HG03045 (cell line): ENCODE measurements around the gene AGAP3.

Experiments
- ATAC-seq: cut with Tn5 transposase; IDR thresholded peaks from one replicate; pipeline ENCODE4 v1.9.1; 2021; ENCODE audit warnings: mild to moderate bottlenecking, moderate library complexity; ENCODE audit not compliant: unreplicated experiment

AGAP3 gene

DNA sequence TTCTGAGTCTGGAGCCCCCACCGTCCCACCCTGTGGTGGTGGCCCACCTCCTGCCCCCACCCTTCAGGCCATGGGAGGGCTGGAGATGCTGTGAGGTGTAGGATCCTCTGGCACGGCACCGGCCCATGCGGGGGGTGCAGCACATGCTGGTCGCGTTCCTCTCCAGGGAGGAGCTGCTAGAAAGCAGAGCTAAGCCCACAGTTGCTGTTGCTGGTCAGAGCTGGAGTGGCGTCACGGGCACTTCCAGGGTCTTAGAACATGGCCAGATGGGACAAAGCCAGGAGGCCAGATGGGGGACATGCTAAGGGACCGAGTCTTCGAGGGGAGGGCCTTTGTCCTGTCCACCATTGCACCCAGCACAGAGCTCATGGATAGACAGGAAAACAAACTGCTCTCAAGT lies 21.6 kb downstream of the AGAP3 start:
- no peak for ATAC-seq

DNA sequence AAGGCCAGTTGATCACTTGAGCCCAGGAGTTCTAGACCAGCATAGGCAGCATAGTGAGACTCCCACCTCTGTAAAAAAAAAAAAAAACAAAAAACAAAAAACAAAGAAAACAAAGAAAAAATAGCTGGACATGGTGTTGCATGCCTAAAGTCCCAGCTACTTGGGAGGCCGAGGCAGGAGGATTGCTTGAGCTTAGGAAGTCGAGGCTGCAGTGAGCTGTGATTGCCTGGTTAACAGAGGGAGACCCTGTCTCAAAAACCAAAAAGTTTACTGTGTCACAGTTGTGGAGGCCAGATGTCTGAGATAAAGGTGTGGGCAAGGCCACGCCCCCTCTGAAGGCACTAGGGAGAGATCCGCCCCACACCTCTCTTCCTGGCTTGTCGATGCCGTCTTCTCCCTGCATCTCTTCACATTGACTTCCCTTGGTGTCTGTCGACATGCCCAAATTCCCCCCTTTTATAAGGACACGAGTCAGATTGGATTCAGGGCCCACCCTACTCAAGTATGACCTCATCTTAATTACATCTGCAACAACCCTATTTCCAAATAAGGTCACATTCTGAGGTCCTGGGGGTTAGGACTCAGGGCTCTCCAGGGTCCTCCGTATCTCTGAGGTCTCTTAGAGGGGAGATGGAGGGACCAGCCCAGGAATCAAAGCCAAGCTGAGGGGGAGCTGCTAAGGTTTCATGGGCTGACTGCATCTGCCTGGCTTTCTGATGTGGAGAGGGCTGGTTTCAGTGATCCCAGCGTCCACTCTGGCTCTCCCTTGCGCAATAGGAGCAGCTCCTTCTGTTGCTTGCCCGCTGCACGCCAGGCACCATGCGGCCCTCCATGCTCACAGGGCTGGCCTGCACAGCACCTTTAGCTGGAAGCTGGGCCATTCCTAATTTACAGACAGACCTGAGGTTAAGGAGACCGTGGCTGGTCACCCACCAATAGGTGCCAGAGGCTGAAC lies 23.1 kb downstream of the AGAP3 start:
- ATAC-seq: no peak

DNA sequence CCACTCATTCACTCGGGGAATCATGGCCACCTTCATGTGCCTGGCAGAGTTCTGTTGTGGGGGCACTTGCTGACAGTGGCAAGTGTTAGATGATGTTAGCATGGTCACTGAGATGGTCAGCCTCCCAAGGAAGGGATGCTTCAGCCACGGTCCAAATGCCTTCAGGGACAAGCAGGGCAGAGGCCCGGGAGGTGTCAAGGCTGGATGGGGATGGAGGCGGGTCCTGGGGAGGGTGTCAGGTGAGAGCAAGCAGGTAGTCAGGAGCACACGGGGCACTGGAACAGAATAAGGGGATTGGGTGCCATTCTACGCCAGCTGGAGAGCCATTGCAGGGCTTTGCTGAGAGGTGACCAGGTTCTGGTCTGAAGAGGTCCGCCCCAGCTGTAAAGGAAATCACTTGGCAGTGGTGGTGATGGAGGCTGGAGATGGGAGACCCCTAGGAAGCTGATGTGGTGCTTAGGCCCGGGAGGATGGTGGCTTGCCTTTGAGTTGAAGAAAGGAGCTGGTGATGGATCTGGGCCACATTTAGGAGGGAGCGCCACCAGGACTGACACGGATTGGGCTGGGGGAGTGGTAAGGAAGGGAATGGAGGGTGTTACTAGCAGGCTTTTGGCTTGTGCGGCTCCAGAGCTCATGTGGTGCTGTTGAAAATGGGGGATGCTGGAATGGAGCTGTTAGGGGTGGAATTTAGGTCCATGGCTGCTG lies 24.1 kb downstream of the AGAP3 start:
- ATAC-seq: no peak

DNA sequence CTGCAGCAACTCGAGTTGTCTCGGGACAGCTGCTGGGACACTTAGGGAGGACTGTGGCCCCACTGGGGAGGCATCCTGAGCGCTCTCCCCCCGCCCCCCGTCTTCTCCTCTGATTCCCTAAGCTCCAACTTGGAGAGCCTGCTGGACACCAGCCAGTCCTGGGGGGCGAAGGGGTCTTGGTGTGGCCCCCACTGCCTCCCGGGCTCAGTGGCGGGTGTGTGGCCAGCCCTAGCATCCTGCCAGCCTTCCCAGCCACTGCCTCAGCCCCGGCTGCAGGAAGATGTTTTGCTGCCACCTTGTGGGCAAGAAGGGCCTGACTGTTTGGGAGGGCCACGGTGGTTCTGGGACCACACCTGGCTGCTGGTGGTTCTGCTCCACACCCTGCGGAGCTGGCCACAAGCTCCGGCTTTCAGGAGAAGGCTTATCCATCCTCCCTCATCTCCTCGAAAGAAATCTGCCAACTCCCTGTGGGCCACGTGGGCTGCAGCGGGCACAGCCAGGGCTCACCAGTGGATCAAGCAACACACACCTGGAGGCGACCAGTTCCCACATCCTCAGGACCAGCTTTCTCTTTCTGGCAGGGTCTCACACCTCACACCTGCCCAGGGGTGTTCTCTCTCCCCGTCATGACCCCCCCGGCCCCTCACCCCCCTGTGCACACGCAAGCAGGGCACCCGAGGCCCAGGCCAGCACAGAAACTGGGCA lies 24.8 kb downstream of the AGAP3 start:
- peak; percentile 77 for ATAC-seq

DNA sequence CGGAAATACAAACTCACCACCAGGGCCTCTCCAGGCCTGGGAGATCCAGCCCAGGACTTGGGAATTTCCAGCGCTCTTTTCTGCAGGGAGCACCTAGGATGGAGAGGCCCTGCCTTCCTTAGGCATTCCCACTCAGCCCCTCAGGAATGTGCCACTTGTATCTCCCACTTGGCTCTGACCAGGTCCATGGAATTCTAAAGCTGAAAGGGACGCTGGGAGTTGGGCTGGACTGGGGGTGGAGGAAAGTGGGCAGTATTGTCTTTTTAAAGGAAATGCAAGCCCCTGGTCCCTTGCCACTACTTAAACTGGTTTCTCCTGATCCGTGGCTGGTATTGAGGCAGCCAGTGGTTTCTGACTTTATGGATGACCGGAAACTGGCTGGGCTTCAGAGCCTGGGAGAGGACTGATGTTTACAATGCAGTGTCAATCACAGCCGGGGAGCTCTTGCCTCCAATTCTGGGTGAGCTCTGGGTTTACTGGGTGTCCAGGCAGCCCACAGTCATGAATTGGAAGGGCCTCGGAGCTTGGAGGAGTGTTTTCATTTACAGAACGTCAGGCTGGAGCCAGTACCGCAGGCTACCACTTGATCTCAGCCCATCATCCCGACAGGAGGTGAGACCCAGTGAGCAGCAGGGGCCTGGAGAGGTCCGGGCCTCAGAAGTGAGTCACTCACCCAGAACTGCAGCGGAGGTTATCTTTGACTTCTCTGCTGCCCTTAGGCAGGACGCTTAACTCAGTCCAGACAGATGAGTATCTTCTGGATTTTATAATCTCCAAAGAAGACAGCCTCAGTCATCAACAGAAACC lies 27.3 kb downstream of the AGAP3 start:
- ATAC-seq: no peak

DNA sequence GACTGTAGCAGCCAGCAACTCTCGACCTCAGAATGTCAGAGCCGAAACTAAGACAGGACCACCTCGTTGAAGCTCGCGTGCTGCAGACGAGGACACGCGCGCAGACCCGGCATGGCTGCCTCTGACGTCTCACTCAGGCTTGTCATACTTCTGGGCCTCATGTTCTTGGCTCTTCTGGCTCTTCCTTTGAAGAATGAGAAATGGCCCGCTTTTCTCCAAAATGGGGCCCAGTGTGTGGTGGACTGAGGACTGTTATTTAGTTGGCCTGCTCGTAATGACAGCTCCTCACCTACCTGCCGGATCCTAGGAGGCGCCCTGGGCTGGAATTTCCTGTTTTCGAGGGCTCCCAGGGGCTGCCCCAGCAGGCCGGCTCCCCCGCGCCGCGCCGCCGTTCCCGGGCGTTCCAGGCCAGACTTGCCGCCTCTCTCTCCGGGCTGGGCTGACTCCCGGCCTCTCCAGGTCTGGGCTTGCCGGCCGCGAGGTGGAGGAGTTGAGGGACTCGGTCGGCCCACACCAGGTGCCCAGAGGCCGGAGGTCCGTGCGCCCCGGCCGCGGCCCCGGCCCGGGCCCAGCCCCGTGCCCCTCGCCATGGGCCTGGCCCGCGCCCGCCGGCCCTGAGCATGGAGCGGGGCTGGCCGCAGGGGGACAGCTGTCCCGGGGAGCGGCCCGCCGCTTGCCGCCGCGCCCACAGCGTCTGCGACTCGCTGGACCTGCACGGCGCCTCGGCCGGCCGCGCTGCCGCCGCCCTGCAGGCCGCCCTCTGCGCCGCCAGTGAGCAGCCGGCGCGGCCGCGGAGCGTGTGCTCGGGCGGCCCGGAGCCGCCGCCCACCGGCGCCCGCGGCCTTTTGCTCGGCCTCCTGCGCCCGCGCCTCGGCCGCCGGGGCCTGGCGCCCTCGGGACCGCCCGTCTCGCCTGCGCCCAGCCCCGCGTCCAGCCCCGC lies 28.1 kb downstream of the AGAP3 start:
- ATAC-seq: no peak

DNA sequence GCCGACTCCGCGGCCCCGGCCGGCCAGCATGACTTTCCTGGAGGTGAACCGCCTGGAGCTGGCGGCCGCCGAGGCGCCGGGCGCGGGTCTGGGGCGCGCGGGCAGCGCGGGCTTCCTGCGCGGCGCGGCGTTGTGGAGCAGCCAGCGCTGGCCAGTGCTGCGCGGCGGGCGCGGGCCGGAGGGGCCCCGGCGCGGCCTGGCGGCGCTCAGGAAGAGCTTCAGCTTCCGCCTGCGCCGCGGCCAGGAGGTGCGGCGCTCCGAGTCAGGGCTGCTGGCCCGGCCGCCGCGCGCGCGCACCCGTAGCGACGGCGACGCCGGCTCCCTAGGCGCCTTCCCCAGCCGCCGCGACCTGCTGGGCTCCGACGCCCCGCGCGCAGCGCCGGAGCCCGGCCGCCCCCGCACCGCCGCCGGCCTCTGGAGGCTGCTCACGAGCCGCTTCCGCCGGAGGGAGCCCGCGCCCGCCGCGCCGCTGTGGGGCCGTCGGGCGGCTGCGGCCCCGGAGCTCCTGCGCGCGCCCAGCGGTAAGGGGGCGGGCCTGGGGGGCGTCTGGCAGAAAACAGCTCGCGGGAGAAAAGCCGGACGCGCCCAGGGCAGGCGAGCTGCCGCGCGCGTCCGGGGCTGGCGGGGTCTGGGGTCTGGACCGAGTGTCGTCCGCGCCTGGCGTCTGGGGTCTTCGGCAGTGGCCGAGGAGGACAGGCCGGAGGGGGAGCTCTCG lies 29.0 kb downstream of the AGAP3 start:
- ATAC-seq: no peak

DNA sequence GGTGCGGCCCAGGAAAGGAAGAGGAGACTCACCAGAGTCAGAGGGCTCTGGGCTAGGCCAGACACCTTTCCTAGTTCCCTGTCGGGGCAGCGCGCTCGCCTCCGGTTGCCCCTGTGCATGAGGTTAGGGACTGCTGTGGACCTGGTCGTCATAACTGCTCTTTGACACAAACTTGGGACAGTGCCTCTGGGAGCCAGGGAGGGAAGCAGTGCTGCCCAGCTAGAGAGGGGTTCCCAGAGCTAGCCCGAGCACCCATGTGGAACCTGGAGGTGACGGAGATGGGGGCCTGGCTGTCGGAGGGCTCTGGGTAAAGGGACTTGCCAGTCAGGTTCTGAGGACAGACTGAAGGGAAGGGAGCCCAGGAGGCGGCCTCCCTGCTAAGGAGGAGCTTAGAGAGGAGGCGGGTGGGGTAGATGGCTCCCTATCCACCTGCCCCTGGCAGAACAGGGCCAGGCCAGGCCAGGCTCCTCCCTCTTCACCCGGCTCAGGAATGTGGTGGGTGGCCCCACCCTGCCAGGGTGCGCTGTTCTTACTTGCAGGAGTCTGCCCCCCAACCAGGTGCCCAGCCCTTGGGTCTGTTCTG lies 29.7 kb downstream of the AGAP3 start:
- no peak for ATAC-seq

DNA sequence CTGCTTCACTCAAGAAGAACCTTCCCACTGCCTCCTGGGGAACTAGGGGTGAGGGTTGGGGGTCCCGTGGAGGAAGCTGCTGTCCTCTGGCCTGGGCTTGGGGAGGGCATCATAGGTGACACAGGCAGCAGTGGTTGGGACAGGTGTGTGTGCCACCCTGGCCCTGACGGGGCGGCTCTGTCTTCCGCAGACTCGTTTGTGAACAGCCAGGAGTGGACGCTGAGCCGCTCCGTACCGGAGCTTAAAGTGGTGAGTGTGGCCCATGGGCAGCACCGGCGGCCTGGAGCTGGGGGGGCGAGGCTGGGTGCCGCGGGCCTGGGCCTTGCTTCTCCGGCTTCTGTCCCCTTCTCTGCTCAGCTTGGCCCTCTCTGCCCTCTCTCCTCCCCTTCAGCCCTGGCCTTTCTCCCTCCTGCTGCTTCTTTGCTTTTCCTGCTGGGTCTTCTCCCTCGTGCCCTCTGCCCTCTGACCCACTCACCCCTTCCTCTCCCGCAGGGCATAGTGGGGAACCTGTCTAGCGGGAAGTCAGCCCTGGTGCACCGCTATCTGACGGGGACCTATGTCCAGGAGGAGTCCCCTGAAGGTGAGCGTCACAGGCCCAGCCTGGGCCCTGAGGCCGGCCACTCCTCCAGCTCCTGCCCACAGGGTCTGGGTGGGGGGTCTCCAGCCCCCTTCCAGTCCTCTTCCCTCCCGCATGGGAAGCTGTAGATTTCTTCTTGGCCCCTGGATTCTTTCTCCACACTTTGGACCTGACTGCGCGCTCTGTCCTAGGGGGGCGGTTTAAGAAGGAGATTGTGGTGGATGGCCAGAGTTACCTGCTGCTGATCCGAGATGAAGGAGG lies 30.5 kb downstream of the AGAP3 start:
- no peak for ATAC-seq

DNA sequence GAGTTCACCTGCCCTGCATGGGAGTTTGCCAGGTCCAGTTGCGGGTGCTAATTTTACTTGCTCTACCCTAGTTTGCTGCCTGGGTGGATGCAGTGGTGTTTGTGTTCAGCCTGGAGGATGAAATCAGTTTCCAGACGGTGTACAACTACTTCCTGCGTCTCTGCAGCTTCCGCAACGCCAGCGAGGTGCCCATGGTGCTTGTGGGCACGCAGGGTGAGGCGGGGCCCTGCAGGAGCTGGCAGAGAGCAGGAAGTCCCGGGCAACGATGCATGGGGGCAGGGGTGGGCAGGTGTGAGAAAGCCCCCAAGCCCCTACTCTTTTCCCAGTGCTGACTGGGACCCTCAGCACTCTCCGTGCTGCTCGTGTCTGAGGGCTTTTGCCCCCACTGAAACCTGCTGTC lies 31.3 kb downstream of the AGAP3 start:
- no peak for ATAC-seq

DNA sequence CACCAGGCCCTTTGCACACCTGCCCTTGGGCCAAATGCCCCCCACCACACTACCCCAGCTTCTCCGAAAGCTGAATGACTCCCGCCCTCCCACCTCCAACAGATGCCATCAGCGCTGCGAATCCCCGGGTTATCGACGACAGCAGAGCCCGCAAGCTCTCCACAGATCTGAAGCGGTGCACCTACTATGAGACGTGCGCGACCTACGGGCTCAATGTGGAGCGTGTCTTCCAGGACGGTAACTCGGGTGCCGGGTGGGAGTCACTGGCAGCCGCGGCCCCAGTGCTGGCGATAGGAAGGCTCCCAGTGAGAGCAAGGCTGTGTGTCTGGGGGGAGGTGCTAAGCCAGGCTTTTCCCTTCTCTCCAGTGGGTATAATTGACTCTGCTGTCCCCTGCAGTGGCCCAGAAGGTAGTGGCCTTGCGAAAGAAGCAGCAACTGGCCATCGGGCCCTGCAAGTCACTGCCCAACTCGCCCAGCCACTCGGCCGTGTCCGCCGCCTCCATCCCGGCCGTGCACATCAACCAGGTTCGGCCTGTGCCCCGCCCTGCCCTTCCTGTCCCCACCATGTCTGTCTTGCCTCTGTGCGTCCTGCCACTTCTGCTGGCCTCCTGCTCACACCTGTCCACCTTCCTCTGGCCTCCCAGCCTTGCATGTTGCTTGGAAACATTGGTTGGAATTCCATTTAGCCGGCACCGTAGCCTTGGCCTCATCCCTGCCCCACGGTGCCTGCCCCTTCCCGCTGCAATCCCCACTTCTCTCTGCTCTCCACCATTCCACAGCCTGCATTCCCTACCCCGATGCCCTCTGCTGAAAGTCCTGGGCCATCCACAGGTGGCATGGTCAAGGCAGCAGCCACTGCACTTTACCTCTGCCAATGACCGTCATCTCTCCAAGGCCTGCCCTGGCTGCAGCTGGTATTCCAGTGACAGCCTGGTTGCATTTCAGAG lies 32.1 kb downstream of the AGAP3 start:
- no peak for ATAC-seq

DNA sequence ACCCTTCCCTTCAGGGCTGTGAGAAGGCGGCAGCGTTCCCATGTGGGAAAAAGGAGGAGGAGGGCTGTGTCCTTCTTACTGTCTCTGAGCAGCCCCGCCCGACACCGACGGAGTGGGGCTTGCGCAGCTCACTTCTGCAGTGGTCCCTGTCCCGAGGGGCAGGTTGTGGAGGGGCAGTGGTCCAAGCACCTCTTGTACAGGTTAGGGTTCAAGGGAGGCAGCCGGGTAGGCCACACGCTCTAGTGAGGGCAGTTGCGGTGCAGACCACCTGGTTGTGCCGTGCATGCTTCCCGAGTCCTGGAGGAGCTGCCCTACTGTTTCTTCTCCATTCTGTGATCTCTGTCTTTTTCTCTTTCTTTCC lies 32.8 kb downstream of the AGAP3 start:
- ATAC-seq: no peak

DNA sequence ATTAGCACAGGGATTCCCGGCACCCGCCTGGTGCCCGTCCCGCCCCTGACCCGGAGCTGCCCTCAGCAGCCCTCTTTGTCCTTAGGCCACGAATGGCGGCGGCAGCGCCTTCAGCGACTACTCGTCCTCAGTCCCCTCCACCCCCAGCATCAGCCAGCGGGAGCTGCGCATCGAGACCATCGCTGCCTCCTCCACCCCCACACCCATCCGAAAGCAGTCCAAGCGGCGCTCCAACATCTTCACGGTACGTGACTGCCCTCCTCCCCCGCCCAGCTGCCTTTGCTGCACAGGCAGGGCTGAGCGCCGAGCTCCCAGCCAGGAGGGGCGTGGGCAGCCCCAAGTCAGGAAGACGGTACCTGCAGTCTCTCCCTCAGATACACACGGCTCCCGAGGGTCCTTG lies 33.6 kb downstream of the AGAP3 start:
- no peak for ATAC-seq

DNA sequence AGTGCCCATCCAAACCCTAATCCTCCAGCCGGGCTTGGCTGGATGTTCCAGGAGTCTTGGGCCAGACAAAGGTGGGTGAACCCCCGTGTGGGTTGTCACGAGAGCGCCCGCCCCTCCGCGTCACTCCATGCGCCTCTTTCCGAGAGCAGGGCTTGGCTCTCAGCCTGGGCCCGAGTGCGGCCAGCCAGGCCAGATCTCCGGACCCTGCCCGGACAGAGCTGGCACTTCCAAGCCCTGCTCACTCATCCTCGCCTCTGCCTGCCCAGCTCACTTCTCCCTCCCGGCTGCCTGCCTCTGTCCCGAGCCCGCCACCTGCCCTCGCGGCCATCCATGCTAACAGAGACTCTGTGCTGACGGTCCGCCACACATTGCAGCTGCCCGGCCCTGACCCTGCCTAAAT lies 34.6 kb downstream of the AGAP3 start:
- no peak for ATAC-seq

DNA sequence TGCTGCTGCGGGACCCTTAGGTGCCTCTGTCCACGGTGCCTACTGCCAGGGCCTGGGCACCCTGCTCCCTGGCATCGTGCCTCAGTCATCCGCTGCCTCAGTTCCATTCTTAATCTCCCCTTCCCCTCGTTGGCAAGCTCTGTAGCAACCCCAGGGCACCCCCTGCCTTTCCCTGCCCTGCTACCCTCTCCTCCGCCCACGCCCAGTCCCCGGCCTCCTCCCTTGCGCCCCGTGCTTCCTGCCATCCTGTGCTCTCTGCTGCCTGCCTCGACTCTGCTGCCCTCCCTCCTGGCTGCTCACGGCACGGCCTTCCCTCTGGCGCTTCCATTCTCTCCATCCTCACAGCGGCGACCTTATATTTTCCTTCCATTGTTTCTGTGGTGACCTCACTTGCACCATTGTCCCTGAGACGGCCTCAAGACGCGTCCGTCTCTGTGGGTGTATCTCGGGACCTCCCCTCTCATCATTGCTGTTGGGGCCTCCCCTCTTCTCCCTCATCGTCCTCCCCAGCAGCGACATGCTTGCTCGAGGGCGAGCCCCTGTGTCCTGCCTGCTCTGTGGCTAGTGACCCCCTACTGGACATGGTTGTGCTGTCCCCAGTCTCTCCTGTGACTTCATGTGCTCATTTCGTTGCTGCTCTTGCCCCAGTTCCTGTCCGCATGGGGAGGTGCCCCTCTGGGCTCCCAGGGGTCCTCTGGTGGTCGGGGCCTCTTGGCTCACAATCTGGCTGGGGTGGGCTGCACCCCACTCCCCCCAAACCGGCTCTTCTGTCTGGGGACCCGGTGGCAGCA lies 35.3 kb downstream of the AGAP3 start:
- ATAC-seq: no peak

DNA sequence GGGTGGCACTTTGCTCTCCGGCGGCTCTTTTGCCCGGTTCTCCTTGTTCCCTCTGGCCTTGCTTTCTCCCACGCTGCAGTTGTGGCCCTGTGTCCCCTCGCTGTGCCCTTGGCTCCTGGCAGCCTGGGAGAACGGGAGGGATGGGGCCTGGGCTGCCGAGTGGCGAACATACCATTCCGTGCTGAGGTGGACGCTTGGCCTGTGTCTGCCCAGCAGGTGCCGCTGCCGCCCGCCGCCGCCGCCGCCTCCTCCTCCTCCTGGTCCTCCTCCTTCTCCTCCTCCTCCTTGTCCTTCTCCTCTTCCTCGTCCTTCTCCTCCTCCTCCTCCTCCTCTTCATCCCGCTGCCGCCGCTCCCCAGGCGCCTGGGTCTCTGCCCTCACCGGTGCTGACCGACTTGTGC lies 36.0 kb downstream of the AGAP3 start:
- ATAC-seq: no peak
